Spleen (tissue), 11 donors: ENCODE measurements around the gene PNPT1. TPM values are rescaled to one million over a fixed set of nuclear protein-coding genes. Genes with fewer than 3 reads are reported as not detected.

Source experiments
- DNase-seq: peaks from one replicate; pipeline ENCODE4 v3.0.0-alpha.2; 2020
- H3K27ac ChIP-seq, 8 donors: fragments of 200-600 bp; sonication (generic) in 7 of 8; 1 replicate in 4 of 8; 2 replicates in 4 of 8; pipeline versions ENCODE4 v1.5.0 to v1.8.0; 2016 to 2021; ENCODE audit warnings: inconsistent platforms in 4 of 8, mild to moderate bottlenecking in 4 of 8, moderate library complexity in 1 of 8
- H3K27me3 ChIP-seq, 7 donors: fragments of 200-600 bp; sonication (generic) in 6 of 7; replicated peaks in 1 of 7; 1 replicate in 4 of 7; 2 replicates in 3 of 7; pipeline versions ENCODE4 v1.5.0 to v1.8.0; 2016 to 2021; ENCODE audit warnings: inconsistent platforms in 3 of 7, mild to moderate bottlenecking in 1 of 7
- H3K36me3 ChIP-seq, 6 donors: fragments of 200-600 bp; sonication (generic) in 5 of 6; 1 replicate in 4 of 6; 2 replicates in 2 of 6; pipeline versions ENCODE4 v1.5.0 to v1.8.0; 2016 to 2021; ENCODE audit warnings: inconsistent platforms in 2 of 6
- H3K4me1 ChIP-seq, 6 donors: fragments of 200-600 bp; sonication (generic) in 5 of 6; 1 replicate in 3 of 6; 2 replicates in 3 of 6; pipeline versions ENCODE4 v1.5.0 to v1.8.0; 2016 to 2021; ENCODE audit warnings: inconsistent platforms in 3 of 6
- H3K4me3 ChIP-seq, 8 donors: fragments of 200-600 bp; sonication (generic) in 7 of 8; 1 replicate in 4 of 8; 2 replicates in 4 of 8; pipeline versions ENCODE4 v1.5.0 to v1.8.0; 2016 to 2021; ENCODE audit warnings: inconsistent platforms in 4 of 8, mild to moderate bottlenecking in 4 of 8, moderate library complexity in 2 of 8
- H3K9me3 ChIP-seq, 8 donors: fragments of 200-600 bp; sonication (generic) in 7 of 8; 1 replicate in 4 of 8; 2 replicates in 4 of 8; pipeline versions ENCODE4 v1.5.0 to v1.8.0; 2016 to 2021; ENCODE audit warnings: inconsistent platforms in 4 of 8
- POLR2A ChIP-seq, 3 donors: fragments of 450-650 bp; IDR thresholded peaks; one replicate each; pipeline ENCODE4 v1.5.1; 2017; ENCODE audit warnings: antibody characterized with exemption in 3 of 3, mild to moderate bottlenecking in 1 of 3
- POLR2AphosphoS5 ChIP-seq, 3 donors: sonication (generic); formaldehyde crosslinking; IDR thresholded peaks; one replicate each; pipeline ENCODE4 v1.5.1; 2017; ENCODE audit warnings: antibody characterized with exemption in 3 of 3
- WGBS, 5 donors: extraction: QIAGEN DNeasy Blood & Tissue Kit in 3 of 5; methylation state at CpG; one replicate each; pipeline versions ENCODE4 v1.1.5 to v1.1.7; 2013 to 2018; 5-methylcytosine and 5-hydroxymethylcytosine counted together
- intact Hi-C: fragments of 100-400 bp; cut with DNase I; formaldehyde crosslinking; loops from one replicate; pipeline ENCODE4 v1.15.0; 2023; ENCODE audit warnings: low total_unique reads
- polyA plus RNA-seq, 3 donors: library from polyadenylated mRNA; stranded (reverse); fragments of 200-250 nt; gene quantifications; one replicate each; pipeline ENCODE4 v1.2.1, GENCODE V29; 2013
- total RNA-seq, 7 donors: library from RNA; depleted of rRNA in 3 of 7; stranded (reverse); fragments of >200 nt in 3 of 7; fragmentation: NEBNext Ultra II Directional in 4 of 7; extraction: Animal tissue kit (Norgen Biotek cat#: 25700) in 4 of 7; gene quantifications; one replicate each; pipeline versions ENCODE4 v1.1.0 to v1.2.1, GENCODE V29; 2016 to 2021
- TF ChIP-seq, protein P1 (sequence below), 11 experiments: fragments of 200-600 bp in 7 of 11; fragments of 450-650 bp in 4 of 11; sonication (generic) in 4 of 11; IDR thresholded peaks in 8 of 11; conservative IDR thresholded peaks in 3 of 11; 1 replicate in 7 of 11; 2 replicates in 4 of 11; pipeline versions ENCODE4 v1.4.0 to v1.8.0; 2016 to 2021; ENCODE audit warnings: antibody characterized with exemption in 11 of 11, inconsistent platforms in 4 of 11, mild to moderate bottlenecking in 1 of 11
- donor health status: healthy with polysubstance abuse.
- donor health status: DM: no; HTN: no; CAD: no; lungs with moderate emphysema.
- donor health status: DM: no; HTN: no; CAD: no.
- donor health status: Bipolar disorder and iron deficiency.
- donor health status: healthy.
- donor health status: DM: no; HTN: no; CAD: no.
- donor health status: DM: yes; HTN: yes; CAD: no.

Gene PNPT1
- total and polyA plus RNA-seq, 10 donors: 6.4 to 26.3 (median 16.9) TPM

DNA sequence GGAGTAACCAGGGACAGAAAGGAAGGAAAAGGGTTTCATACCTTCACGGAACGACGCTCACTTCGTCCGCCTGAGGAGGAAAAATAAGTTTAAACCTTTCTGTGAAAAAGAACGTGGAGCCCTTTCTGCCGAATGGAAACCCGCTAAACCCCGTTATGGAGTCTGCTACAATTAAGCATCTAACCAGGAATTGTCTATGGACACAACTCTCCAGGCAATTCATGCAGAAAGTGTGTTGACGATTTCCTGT lies 75.7 kb downstream of the PNPT1 start:
- intact Hi-C loops: loop anchor here (10.0 kb wide), 1 partner anchor 93 kb away; no protein-coding TSS in a partner anchor
- H3K27ac ChIP-seq: peak overlapping the region; percentile 93 to 99 (median 99)
- H3K36me3 ChIP-seq: peaks cover 0 to 53% (median 18%) of the 10 kb centered on the region in 6 donors
- DNase-seq: no peak
- no peaks in the 10 kb centered on the region for H3K27me3 ChIP-seq
- WGBS, 5 donors: 0 to 1% (median 0%) methylated on average over 10 of the region's 10 CpGs
- TF ChIP-seq POLR2AphosphoS5 (IDR thresholded peaks at IDR 0.05): no peak
- TF ChIP-seq POLR2A (IDR thresholded peaks at IDR 0.05): no peak
- TF ChIP-seq, protein P1, sequence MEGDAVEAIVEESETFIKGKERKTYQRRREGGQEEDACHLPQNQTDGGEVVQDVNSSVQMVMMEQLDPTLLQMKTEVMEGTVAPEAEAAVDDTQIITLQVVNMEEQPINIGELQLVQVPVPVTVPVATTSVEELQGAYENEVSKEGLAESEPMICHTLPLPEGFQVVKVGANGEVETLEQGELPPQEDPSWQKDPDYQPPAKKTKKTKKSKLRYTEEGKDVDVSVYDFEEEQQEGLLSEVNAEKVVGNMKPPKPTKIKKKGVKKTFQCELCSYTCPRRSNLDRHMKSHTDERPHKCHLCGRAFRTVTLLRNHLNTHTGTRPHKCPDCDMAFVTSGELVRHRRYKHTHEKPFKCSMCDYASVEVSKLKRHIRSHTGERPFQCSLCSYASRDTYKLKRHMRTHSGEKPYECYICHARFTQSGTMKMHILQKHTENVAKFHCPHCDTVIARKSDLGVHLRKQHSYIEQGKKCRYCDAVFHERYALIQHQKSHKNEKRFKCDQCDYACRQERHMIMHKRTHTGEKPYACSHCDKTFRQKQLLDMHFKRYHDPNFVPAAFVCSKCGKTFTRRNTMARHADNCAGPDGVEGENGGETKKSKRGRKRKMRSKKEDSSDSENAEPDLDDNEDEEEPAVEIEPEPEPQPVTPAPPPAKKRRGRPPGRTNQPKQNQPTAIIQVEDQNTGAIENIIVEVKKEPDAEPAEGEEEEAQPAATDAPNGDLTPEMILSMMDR (IDR thresholded peaks at IDR 0.05 in 8 of 11, conservative IDR thresholded peaks at IDR 0.05 in 3 of 11): no peak
- H3K4me3 ChIP-seq: peak overlapping the region; percentile 67 to 99 (median 90)
- peaks cover 47 to 81% (median 70%) of the 10 kb centered on the region in 6 donors for H3K4me1 ChIP-seq
- no peaks in the 10 kb centered on the region for H3K9me3 ChIP-seq

DNA sequence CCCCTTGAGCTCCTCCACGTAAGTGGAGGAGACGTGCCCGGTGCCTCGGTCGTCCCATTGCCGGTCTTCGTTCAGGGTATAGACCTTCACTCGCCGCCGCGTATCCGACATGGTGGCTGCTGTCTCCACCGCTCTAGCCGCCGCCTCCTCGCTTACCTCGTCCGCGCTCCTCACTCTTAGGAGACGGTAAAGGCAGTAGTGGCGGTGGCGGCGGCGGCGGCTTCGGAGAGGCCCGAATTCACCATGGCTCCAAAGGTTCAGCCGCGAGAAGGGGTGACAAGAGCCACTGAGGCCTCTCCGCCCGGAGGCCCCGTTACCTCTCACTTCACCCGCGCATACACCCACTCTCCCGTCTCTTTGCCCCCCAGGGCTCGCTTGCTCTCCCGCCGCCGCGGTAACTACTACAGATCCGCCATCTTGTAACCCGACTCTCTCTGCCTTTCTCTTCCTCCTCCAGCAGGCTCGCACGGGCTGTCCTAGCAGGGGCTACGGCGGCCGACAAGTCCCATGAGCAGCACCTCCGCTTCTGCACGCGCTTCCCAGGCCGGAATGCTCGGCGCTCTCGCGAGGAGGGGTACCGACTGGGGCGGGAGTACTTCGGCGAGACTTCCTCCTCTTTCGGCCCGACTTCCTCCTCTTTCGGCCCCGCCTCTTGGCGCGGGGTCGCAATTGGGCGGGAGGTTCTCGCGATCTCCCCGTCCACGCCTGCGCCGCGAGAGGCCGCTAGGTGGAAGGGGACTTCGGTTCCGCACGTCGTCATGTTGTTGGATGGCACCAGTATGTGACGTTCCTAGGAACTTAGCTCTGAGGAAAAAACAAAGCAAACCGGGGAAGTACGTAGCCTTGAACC lies 76.2 kb downstream of the PNPT1 start, which contains the start of gene PPP4R3B:
Gene PPP4R3B (minus strand): TSS at position 448 of the 850 bp plus-strand sequence. CDS start 337 bp downstream, at position 111.
- intact Hi-C loops: loop anchor here (10.0 kb wide), 1 partner anchor 93 kb away; no protein-coding TSS in a partner anchor
- Histone ChIP-seq H3K36me3 (peaks cover 0 to 55% (median 23%) of the 10 kb centered on the region in 6 donors), H3K4me3 (peak within 1 kb of the TSS; percentile 70 to 99 (median 90)), H3K9me3 (no peaks in the 10 kb centered on the region), H3K4me1 (peaks cover 47 to 81% (median 65%) of the 10 kb centered on the region in 6 donors), H3K27ac (peak within 1 kb of the TSS; percentile 93 to 99 (median 99)), H3K27me3 (no peaks in the 10 kb centered on the region)
- TF ChIP-seq, protein P1 (IDR thresholded peaks at IDR 0.05 in 8 of 11, conservative IDR thresholded peaks at IDR 0.05 in 3 of 11): peak; percentile 55 to 97 (median 88)
- TF ChIP-seq POLR2A (IDR thresholded peaks at IDR 0.05) (peak; percentile 75 to 98 (median 93)), POLR2AphosphoS5 (IDR thresholded peaks at IDR 0.05) (peak; percentile 99 to 100 (median 100))
- WGBS, 5 donors: 0 to 1% (median 0%) methylated on average over 54 to 82 of the region's 82 CpGs
- DNase-seq: peak; percentile 100

DNA sequence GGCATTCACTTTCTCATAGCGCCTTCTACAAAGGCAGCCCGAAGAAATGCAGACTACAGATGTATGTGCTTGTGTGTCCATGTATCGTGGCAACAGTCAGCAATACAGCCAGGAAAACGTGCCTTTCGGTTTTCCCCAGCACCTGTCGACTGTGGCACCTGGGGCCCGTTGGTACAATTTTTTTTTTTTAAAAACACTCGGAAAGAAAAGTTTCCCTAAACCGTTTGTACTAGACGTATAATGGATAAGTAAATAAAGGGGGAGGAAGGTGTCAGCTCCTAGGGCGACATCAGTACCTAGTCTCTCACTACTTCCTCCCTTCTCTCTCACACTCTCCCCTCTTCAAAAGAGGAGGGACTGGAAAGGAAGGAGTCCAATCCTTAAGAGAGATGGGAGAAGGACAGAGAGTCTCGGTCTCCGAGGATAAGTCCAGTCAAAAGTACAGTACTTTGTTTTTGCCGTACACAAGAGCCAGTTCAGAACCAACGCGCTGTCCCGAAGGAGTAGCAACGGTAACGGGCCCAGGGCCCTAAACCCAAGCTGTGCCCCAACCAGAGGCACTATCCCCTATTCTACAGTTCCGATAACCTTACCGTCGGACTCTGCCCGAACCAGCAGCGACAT lies 77.0 kb downstream of the PNPT1 start:
- H3K36me3 ChIP-seq: peaks cover 0 to 56% (median 31%) of the 10 kb centered on the region in 6 donors
- 0 to 1% (median 0%) methylated on average over 24 of the region's 24 CpGs for WGBS, 5 donors
- no peak for DNase-seq
- peak overlapping the region; percentile 93 to 99 (median 99) for H3K27ac ChIP-seq
- peak overlapping the region; percentile 70 to 99 (median 90) for H3K4me3 ChIP-seq
- H3K4me1 ChIP-seq: peaks cover 45 to 80% (median 59%) of the 10 kb centered on the region in 6 donors
- no peaks in the 10 kb centered on the region for H3K27me3 ChIP-seq
- TF ChIP-seq, protein P1 (IDR thresholded peaks at IDR 0.05 in 8 of 11, conservative IDR thresholded peaks at IDR 0.05 in 3 of 11): no peak
- TF ChIP-seq POLR2A (IDR thresholded peaks at IDR 0.05): no peak
- intact Hi-C loops: loop anchor here (10.0 kb wide), 1 partner anchor 92 kb away; no protein-coding TSS in a partner anchor
- no peaks in the 10 kb centered on the region for H3K9me3 ChIP-seq
